Measurements from ENCODE around the gene MGAT5.

The MGAT5 gene

GRCh38 chr2:134421556-134422328, 167.9 kb downstream of the MGAT5 start:
- DNase-seq (ENCODE audit: low read depth), result no peak

- DNase-seq (ENCODE audit: low read depth), result no peak
These were observed 172.0 kb downstream of the MGAT5 start for GRCh38 chr2:134425724-134426496.

GRCh38 chr2:134426721-134427120, 172.8 kb downstream of the MGAT5 start:
- DNase-seq (ENCODE audit: low read depth), result no peak

GRCh38 chr2:134429886-134430285, 176.0 kb downstream of the MGAT5 start:
- no peak for DNase-seq (ENCODE audit: low read depth)

- DNase-seq (ENCODE audit: low read depth), result no peak
These were observed 178.1 kb downstream of the MGAT5 start for GRCh38 chr2:134431838-134432434.

GRCh38 chr2:134432435-134432883, 178.6 kb downstream of the MGAT5 start:
- no peak for DNase-seq (ENCODE audit: low read depth)

GRCh38 chr2:134433469-134433868, 179.6 kb downstream of the MGAT5 start:
- DNase-seq (ENCODE audit: low read depth), result no peak

- DNase-seq (ENCODE audit: low read depth), result no peak
These were observed 180.1 kb downstream of the MGAT5 start for GRCh38 chr2:134433979-134434378.

GRCh38 chr2:134435505-134435904, 181.6 kb downstream of the MGAT5 start:
- DNase-seq (ENCODE audit: low read depth), result no peak

- no peak for DNase-seq (ENCODE audit: low read depth)
These were observed 182.1 kb downstream of the MGAT5 start for GRCh38 chr2:134435936-134436335.

GRCh38 chr2:134436706-134437105, 182.8 kb downstream of the MGAT5 start:
- no peak for DNase-seq (ENCODE audit: low read depth)

- no peak for DNase-seq (ENCODE audit: low read depth)
These were observed 184.5 kb downstream of the MGAT5 start for GRCh38 chr2:134438371-134438770.

- no peak for DNase-seq (ENCODE audit: low read depth)
These were observed 186.6 kb downstream of the MGAT5 start for GRCh38 chr2:134440336-134440909.

- DNase-seq (ENCODE audit: low read depth), result no peak
These were observed 187.4 kb downstream of the MGAT5 start for GRCh38 chr2:134441153-134441863.

- DNase-seq (ENCODE audit: low read depth), result no peak
These were observed 190.1 kb downstream of the MGAT5 start for GRCh38 chr2:134443814-134444480.

GRCh38 chr2:134445116-134445515, 191.2 kb downstream of the MGAT5 start:
- no peak for DNase-seq (ENCODE audit: low read depth)

GRCh38 chr2:134445985-134446382, 192.1 kb downstream of the MGAT5 start:
- DNase-seq (ENCODE audit: low read depth), result no peak

- no peak for DNase-seq (ENCODE audit: low read depth)
These were observed 192.6 kb downstream of the MGAT5 start for GRCh38 chr2:134446383-134447017.

GRCh38 chr2:134447669-134448068, 193.8 kb downstream of the MGAT5 start:
- no peak for DNase-seq (ENCODE audit: low read depth)

- no peak for DNase-seq (ENCODE audit: low read depth)
These were observed 194.8 kb downstream of the MGAT5 start for GRCh38 chr2:134448650-134449049.

GRCh38 chr2:134449157-134449556, 195.3 kb downstream of the MGAT5 start:
- DNase-seq (ENCODE audit: low read depth), result no peak

Data from stimulated activated CD8-positive, alpha-beta memory T cell treated with anti-CD3 and anti-CD28 coated beads, Interleukin-4, amount 100 ng/mL, for 24 hours (primary cell).